MM.1S (cell line): ENCODE data around the gene VEZT.

Source experiments
- EZH2 ChIP-seq: fragments of 300-600 bp; sonication (generic); optimal IDR thresholded peaks from 2 replicates; pipeline ENCODE3; 2017; ENCODE audit warnings: low read depth, mild to moderate bottlenecking, antibody characterized with exemption, low read length, mixed read lengths
- EZH2phosphoT487 ChIP-seq: fragments of 300-600 bp; sonication (generic); IDR thresholded peaks from 2 replicates; pipeline ENCODE4 v1.6.1; 2018; ENCODE audit warnings: antibody characterized with exemption, low read length
- TF ChIP-seq, protein P1 (sequence below): fragments of 300-600 bp; sonication (generic); IDR thresholded peaks from 2 replicates; pipeline ENCODE4 v1.5.1; 2016; ENCODE audit warnings: antibody characterized with exemption, low read length, mixed read lengths

GRCh38 chr12:95312656-95313055, 95.0 kb downstream of the VEZT start:
- TF ChIP-seq, protein P1, sequence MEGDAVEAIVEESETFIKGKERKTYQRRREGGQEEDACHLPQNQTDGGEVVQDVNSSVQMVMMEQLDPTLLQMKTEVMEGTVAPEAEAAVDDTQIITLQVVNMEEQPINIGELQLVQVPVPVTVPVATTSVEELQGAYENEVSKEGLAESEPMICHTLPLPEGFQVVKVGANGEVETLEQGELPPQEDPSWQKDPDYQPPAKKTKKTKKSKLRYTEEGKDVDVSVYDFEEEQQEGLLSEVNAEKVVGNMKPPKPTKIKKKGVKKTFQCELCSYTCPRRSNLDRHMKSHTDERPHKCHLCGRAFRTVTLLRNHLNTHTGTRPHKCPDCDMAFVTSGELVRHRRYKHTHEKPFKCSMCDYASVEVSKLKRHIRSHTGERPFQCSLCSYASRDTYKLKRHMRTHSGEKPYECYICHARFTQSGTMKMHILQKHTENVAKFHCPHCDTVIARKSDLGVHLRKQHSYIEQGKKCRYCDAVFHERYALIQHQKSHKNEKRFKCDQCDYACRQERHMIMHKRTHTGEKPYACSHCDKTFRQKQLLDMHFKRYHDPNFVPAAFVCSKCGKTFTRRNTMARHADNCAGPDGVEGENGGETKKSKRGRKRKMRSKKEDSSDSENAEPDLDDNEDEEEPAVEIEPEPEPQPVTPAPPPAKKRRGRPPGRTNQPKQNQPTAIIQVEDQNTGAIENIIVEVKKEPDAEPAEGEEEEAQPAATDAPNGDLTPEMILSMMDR = no peak
- no peak for TF ChIP-seq EZH2phosphoT487
- no peak for TF ChIP-seq EZH2
